ENCODE measurements around the gene PUM2. TPM values are rescaled to one million over a fixed set of nuclear protein-coding genes. Genes with fewer than 3 reads are reported as not detected.

The PUM2 gene
- total and polyA plus RNA-seq, 2 of the 13 experiments (the other 11 are each of a cell fraction or from before 2014, with no cell fraction given): 69.6 to 69.8 TPM

DNA sequence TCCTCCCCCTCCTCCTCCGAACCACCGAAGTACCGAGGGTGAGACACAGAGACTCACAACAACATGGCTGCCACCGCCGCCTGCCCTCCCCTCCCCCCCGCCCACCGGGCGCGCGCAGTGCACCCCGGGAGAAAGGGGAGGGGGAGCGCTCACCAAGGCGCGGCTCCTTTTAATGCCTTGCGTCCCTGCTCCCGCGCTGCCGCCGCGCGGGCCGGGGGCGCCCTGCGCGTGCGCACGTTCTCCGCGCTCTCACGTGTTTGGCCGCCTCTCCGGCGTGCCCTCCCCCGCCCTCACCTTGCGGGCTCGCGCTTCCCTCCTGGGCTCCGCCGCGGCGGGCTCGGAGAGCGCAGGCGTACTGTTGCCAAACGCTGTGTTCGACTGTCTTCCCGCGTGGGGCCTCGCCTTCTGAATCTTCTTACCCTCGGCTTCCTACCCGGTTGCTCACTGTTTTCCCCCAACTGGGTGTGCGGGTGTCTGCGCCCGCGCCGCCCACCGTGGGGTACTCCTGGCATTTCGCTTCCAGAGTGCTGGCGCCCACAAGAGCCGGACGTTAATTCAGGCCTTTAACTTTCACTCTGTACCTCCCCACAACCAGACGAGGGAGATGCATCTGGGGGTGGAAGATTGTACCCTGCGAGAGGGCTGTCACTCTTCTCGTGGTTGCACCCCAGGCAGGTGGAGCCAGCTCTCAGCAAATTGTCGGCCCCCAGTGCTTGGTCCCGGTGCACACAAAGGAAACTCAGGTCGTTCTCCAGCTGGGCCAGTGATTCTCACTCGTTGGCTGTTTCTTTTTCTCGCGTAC lies at the start of gene PUM2 (continued):
- TF ChIP-seq RNF2 (conservative IDR thresholded peaks at IDR 0.05; ENCODE audit: low read depth) (peak; percentile 98), ZNF660 (CRISPR knock-in tag; IDR thresholded peaks at IDR 0.05; ENCODE audit: borderline replicate concordance, low read depth) (no peak; the same call in 1 of the 2 replicates), U2AF1 (optimal IDR thresholded peaks at IDR 0.05; ENCODE audit: low read depth, low read length) (no peak), RARA (CRISPR knock-in tag; IDR thresholded peaks at IDR 0.05) (peak; percentile 77), SP2 (CRISPR knock-in tag; IDR thresholded peaks at IDR 0.05) (peak; percentile 29; the same call in 1 of the 2 replicates), HOXA5 (CRISPR knock-in tag; IDR thresholded peaks at IDR 0.05) (peak; percentile 86), SNAPC4 (CRISPR knock-in tag; IDR thresholded peaks at IDR 0.05) (peak; percentile 84; the same call in 1 of the 2 replicates), ZNF430 (CRISPR knock-in tag; IDR thresholded peaks at IDR 0.05) (peak; percentile 94; the same call in 1 of the 2 replicates), HNRNPH1 (optimal IDR thresholded peaks at IDR 0.05; ENCODE audit: low read depth, low read length) (no peak), POGZ (CRISPR knock-in tag; IDR thresholded peaks at IDR 0.05) (peak; percentile 74; the same call in 1 of the 2 replicates), ZNF766 (CRISPR knock-in tag; IDR thresholded peaks at IDR 0.05; ENCODE audit: borderline replicate concordance) (peak; percentile 95; the same call in 1 of the 2 replicates), KMT2B (CRISPR knock-in tag; IDR thresholded peaks at IDR 0.05) (peak; percentile 22; the same call in 1 of the 2 replicates), RAD51 (IDR thresholded peaks at IDR 0.05; ENCODE audit: borderline replicate concordance) (no peak), ZNF792 (CRISPR knock-in tag; IDR thresholded peaks at IDR 0.05) (peak; percentile 76; the same call in 1 of the 2 replicates), SOX13 (IDR thresholded peaks at IDR 0.05) (peak; percentile 28; the same call in 1 of the 2 replicates), SOX13 (CRISPR knock-in tag; conservative IDR thresholded peaks at IDR 0.05 in 1 of 2, IDR thresholded peaks at IDR 0.05 in 1 of 2) (peak in 1 of 2 experiments; percentile 84; a peak in 2 of 4 replicates), ZNF83 (CRISPR knock-in tag; IDR thresholded peaks at IDR 0.05; ENCODE audit: borderline replicate concordance) (peak; percentile 94), ZNF530 (CRISPR knock-in tag; IDR thresholded peaks at IDR 0.05; ENCODE audit: low read depth) (no peak), ATF7 (IDR thresholded peaks at IDR 0.05) (no peak), ATF7 (CRISPR knock-in tag; IDR thresholded peaks at IDR 0.05) (peak; percentile 68; the same call in 1 of the 2 replicates), TCF7L2 (IDR thresholded peaks at IDR 0.05; ENCODE audit: low read depth, low read length) (no peak)
- TF ChIP-seq, protein P1, sequence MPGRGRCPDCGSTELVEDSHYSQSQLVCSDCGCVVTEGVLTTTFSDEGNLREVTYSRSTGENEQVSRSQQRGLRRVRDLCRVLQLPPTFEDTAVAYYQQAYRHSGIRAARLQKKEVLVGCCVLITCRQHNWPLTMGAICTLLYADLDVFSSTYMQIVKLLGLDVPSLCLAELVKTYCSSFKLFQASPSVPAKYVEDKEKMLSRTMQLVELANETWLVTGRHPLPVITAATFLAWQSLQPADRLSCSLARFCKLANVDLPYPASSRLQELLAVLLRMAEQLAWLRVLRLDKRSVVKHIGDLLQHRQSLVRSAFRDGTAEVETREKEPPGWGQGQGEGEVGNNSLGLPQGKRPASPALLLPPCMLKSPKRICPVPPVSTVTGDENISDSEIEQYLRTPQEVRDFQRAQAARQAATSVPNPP (CRISPR knock-in tag; IDR thresholded peaks at IDR 0.05): no peak
- TF ChIP-seq, protein P2, sequence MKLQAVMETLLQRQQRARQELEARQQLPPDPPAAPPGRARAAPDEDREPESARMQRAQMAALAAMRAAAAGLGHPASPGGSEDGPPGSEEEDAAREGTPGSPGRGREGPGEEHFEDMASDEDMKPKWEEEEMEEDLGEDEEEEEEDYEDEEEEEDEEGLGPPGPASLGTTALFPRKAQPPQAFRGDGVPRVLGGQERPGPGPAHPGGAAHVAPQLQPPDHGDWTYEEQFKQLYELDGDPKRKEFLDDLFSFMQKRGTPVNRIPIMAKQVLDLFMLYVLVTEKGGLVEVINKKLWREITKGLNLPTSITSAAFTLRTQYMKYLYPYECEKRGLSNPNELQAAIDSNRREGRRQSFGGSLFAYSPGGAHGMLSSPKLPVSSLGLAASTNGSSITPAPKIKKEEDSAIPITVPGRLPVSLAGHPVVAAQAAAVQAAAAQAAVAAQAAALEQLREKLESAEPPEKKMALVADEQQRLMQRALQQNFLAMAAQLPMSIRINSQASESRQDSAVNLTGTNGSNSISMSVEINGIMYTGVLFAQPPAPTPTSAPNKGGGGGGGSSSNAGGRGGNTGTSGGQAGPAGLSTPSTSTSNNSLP (IDR thresholded peaks at IDR 0.05; ENCODE audit: low read depth, low read length): peak; percentile 14; the same call in 1 of the 2 replicates
